Astrocyte of the spinal cord (primary cell): Measurements from ENCODE around the gene CPEB4.

Source experiments
- DNase-seq: peaks from one replicate; pipeline ENCODE4 v3.0.0; 2011; ENCODE audit warnings: low read depth, low spot score
- H3K4me3 ChIP-seq: 2 replicates; pipeline ENCODE4 v1.5.1; 2011; ENCODE audit warnings: low read depth, mild to moderate bottlenecking, low read length, moderate library complexity
- in situ Hi-C: cut with HindIII; loops from 2 replicates; pipeline ENCODE4 v1.10.0; 2017; ENCODE audit warnings: low sequenced_read_pairs
- TF ChIP-seq, protein P1 (sequence below): IDR thresholded peaks from 2 replicates; pipeline ENCODE4 v1.5.1; 2012; ENCODE audit warnings: low read depth, mild to moderate bottlenecking, low read length, inconsistent platforms

CPEB4 gene

DNA sequence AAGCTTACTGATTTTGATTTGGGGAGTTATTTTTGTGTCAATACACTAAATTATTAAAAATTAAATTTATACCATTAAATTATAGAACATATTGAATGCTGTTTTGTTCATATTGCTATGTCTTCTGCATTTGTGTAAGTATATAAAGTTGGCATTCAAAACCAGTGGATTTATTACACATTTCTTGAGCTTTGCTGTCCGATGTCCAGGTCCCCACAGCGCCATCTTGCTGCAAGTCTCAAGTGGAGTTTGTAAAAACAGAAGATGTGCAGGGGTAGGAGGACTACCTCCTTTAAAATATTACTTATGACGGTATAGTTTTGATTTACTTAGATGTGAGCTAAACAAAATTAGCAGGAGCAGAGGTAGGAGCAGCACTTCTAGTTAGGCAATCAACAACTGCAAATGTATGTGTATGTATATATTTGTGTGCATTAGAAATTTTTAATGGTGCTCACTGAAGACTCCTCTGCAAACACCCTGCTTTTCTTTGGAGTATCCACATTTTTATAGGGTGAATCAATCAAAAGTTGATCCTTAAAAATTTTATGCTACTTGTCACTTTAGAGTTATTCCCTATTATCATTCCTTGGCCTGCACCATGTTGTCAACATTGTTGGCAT, 37.4 kb downstream of the CPEB4 start:
- peak; percentile 57 for DNase-seq
- in situ Hi-C loops: no loop called here
- H3K4me3 ChIP-seq: no peak overlapping the region
- TF ChIP-seq, protein P1, sequence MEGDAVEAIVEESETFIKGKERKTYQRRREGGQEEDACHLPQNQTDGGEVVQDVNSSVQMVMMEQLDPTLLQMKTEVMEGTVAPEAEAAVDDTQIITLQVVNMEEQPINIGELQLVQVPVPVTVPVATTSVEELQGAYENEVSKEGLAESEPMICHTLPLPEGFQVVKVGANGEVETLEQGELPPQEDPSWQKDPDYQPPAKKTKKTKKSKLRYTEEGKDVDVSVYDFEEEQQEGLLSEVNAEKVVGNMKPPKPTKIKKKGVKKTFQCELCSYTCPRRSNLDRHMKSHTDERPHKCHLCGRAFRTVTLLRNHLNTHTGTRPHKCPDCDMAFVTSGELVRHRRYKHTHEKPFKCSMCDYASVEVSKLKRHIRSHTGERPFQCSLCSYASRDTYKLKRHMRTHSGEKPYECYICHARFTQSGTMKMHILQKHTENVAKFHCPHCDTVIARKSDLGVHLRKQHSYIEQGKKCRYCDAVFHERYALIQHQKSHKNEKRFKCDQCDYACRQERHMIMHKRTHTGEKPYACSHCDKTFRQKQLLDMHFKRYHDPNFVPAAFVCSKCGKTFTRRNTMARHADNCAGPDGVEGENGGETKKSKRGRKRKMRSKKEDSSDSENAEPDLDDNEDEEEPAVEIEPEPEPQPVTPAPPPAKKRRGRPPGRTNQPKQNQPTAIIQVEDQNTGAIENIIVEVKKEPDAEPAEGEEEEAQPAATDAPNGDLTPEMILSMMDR: peak; percentile 69

DNA sequence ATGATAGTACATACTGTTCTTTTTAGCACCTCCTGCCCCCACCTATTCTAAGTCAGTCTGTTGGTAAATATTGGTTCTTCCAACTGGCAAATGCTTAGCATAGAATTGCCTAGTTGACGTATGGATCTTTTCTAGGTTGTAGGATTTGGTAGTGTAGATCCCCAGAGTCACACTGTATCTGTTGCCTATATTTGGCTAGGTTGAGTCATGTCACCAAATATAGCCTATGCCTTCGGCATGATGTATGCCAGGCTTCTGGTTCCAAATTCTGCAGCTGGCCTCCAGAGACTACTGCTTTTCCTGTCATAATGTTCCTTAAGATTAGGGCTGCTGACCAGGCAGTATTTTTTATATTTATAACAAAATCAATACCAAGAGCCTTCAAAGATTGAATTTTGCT, 38.2 kb downstream of the CPEB4 start:
- in situ Hi-C loops: no loop called here
- TF ChIP-seq, protein P1: no peak
- H3K4me3 ChIP-seq: no peak overlapping the region
- peak; percentile 45 for DNase-seq

DNA sequence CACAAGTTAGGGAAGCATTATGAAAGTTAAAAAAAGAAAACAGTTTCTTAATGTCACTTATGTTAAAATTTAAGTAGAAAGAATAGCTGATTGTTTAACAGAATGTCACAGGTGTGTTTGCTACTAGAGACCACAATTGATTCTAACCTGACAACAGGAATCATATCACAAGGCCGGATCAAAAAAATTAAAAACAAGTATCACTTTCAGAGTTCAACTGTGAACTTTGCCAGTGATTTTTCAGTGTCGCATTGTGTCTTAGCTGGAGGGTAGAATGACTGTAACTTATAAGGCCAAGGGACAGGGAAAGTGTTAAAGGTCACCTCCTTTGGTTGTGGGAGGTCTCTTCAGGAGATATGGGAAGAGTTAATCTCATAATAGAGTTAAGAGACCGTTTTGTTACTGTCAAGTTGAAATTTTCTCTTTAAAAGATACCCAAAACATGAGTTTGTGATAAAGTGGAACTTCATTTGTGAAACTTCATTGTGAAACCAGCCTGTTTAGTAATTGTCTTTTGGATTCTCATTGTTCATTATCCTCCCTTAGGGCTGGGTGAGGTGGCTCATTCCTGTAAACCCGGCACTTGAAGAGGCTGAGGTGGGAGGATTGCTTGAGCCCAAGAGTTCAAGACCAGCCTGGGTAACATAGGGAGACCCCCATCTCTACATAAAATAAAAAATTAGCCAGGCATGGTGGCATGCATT, 40.9 kb downstream of the CPEB4 start:
- TF ChIP-seq, protein P1: no peak
- in situ Hi-C loops: no loop called here
- no peak overlapping the region for H3K4me3 ChIP-seq
- no peak for DNase-seq

DNA sequence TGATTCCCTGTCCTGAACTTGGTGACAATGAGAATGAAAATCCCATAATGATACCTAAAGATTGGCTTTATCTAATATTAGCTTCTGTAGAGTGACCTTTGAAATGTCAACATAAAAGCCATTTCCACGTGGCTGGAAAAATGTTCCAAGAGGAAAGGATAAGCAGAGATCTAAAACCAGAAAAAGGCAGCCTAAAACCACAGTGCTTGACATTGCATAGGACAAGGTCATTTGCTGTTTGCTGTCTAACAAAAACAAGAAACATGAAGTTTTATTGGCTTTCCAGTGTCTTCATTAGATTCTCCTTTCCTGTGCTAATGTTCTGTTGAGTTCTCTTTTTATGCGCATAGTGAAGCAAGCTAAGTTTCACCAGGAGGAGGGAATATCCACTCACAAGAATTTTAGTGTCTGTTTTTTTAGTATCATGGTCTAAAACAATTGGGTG, 44.6 kb downstream of the CPEB4 start:
- DNase-seq: no peak
- in situ Hi-C loops: no loop called here
- no peak overlapping the region for H3K4me3 ChIP-seq
- TF ChIP-seq, protein P1: no peak

GRCh38 chr5:173933901-173934300, 45.8 kb downstream of the CPEB4 start:
- DNase-seq: no peak
- in situ Hi-C loops: no loop called here
- no peak overlapping the region for H3K4me3 ChIP-seq
- TF ChIP-seq, protein P1: no peak

DNA sequence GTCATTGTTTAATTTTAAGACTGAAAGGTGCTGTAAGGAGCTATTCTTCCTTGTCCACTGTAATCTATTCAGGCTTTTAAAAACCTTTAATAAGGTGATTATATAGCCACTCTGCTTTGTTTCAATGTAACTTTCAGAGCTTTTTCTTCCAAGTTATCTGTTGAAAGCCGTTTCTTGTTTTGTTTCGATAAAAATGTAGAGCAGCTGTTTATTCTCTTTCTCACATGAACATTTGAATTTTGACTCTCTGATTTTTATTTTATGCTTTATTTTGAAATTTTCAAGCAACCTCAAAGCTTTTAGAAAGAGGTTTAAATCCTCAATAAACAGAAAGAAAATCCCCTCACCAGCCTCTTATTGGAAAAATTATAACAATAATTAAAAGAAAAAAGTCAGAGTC, 47.2 kb downstream of the CPEB4 start:
- DNase-seq: no peak
- in situ Hi-C loops: no loop called here
- H3K4me3 ChIP-seq: no peak overlapping the region
- TF ChIP-seq, protein P1: no peak
